ENCODE measurements around the gene GARNL3.

- TF ChIP-seq CTCF (tag by site-specific recombination; IDR thresholded peaks at IDR 0.05) (peak; percentile 38; the same call in 1 of the 2 replicates), ZNF140 (tag by site-specific recombination; IDR thresholded peaks at IDR 0.05) (no peak), ZNF707 (tag by site-specific recombination; IDR thresholded peaks at IDR 0.05) (no peak), PATZ1 (tag by site-specific recombination; IDR thresholded peaks at IDR 0.05) (no peak), ZNF416 (tag by site-specific recombination; IDR thresholded peaks at IDR 0.05) (no peak), ZNF629 (tag by site-specific recombination; IDR thresholded peaks at IDR 0.05) (no peak)
Observed at GRCh38 chr9:127360829-127361228, 96.3 kb downstream of the GARNL3 start.
